GM12878 (cell line): ENCODE results near the gene ESPL1. TPM values are rescaled to one million over a fixed set of nuclear protein-coding genes. Genes with fewer than 3 reads are reported as not detected.

ENCODE experiments used
- ATAC-seq: fragments of 200-7000 bp; cut with Tn5 transposase; 3 replicates; pipeline ENCODE4 v1.9.1; 2020; ENCODE audit warnings: mild to moderate bottlenecking, moderate library complexity
- BruUV-seq: library from RNA; stranded (reverse); fragments of 400-500 nt; replicated peaks from 2 replicates; lab custom pipeline; 2021; lab: Mats Ljungman, UMichigan
- CTCF ChIA-PET: fragments of 300-600 bp; sonication (Branson Sonifier 250); formaldehyde crosslinking; extraction: SDS; loops from one replicate; lab custom pipeline; 2021; ENCODE audit warnings: inconsistent platforms; lab: Yijun Ruan, JAX
- POLR2A ChIA-PET: fragments of 350-600 bp; formaldehyde crosslinking; extraction: SDS; loops from one replicate; lab custom pipeline; 2021; ENCODE audit warnings: inconsistent platforms; lab: Charles Lee
- RAD21 ChIA-PET: fragments of 300-600 bp; sonication (Branson Sonifier 250); formaldehyde crosslinking; loops from one replicate; lab custom pipeline; 2023; ENCODE audit warnings: antibody characterized with exemption; ENCODE audit not compliant: unreplicated experiment; lab: Charles Lee
- SMC1A ChIA-PET: fragments of 300-600 bp; sonication (Branson Sonifier 250); formaldehyde crosslinking; loops from one replicate; lab custom pipeline; 2023; ENCODE audit not compliant: unreplicated experiment, uncharacterized antibody; lab: Charles Lee
- DNase-seq: peaks from one replicate; pipeline ENCODE4 v3.0.0-alpha.2; 2011; ENCODE audit warnings: low read depth, low spot score
- FAIRE-seq: peaks from 3 replicates; lab custom pipeline; 2011; peaks lifted over from hg19 to GRCh38; lab: Jason Lieb, UNC
- H2AFZ ChIP-seq: 2 replicates; pipeline ENCODE4 v1.6.0; 2011; ENCODE audit warnings: low read depth, low read length, control low read depth; ENCODE audit not compliant: control insufficient read depth
- H3K27ac ChIP-seq: 2 replicates; pipeline ENCODE4 v1.5.1; 2011; ENCODE audit warnings: control low read depth; ENCODE audit not compliant: control insufficient read depth, insufficient read depth
- H3K27me3 ChIP-seq, 2 experiments: replicated peaks in 1 of 2; 2 replicates each; pipeline versions ENCODE4 v1.6.0 to v1.6.1; 2011; ENCODE audit warnings: low read length in 1 of 2; ENCODE audit not compliant: control insufficient read depth in 2 of 2, insufficient read depth in 2 of 2
- H3K36me3 ChIP-seq, 2 experiments: 2 replicates each; pipeline ENCODE4 v1.5.1; 2011; ENCODE audit warnings: low read length in 1 of 2; ENCODE audit not compliant: control insufficient read depth in 2 of 2, insufficient read depth in 2 of 2
- H3K4me1 ChIP-seq: 2 replicates; pipeline ENCODE4 v1.6.1; 2011; ENCODE audit warnings: mild to moderate bottlenecking, low read length, moderate library complexity, mixed read lengths; ENCODE audit not compliant: control insufficient read depth, insufficient read depth
- H3K4me2 ChIP-seq: 2 replicates; pipeline ENCODE4 v1.6.0; 2011; ENCODE audit warnings: control low read depth; ENCODE audit not compliant: control insufficient read depth, insufficient read depth
- H3K4me3 ChIP-seq: fragments of 200-600 bp; sonication (generic); 2 replicates; pipeline ENCODE4 v1.5.1; 2016
- H3K79me2 ChIP-seq: 2 replicates; pipeline ENCODE4 v1.6.0; 2011; ENCODE audit warnings: low read length; ENCODE audit not compliant: control insufficient read depth, insufficient read depth
- H3K9ac ChIP-seq: 2 replicates; pipeline ENCODE4 v1.8.0; 2011; ENCODE audit warnings: low read length, control low read depth, mixed read lengths; ENCODE audit not compliant: control insufficient read depth, insufficient read depth
- H3K9me3 ChIP-seq: replicated peaks from 3 replicates; pipeline ENCODE4 v1.5.1; 2011; ENCODE audit warnings: mild to moderate bottlenecking, low read length; ENCODE audit not compliant: control insufficient read depth, insufficient read depth
- H4K20me1 ChIP-seq: 2 replicates; pipeline ENCODE4 v1.6.0; 2011; ENCODE audit not compliant: control insufficient read depth, insufficient read depth
- BMI1 ChIP-seq: fragments of 450-650 bp; IDR thresholded peaks from 2 replicates; pipeline ENCODE4 v1.6.1; 2016; ENCODE audit warnings: mild to moderate bottlenecking, moderate library complexity, borderline replicate concordance
- HDGF ChIP-seq: fragments of 450-650 bp; IDR thresholded peaks from 2 replicates; pipeline ENCODE4 v1.6.1; 2016; ENCODE audit warnings: antibody characterized with exemption
- HSF1 ChIP-seq: fragments of 150-350 bp; IDR thresholded peaks from 2 replicates; pipeline ENCODE4 v1.6.1; 2014; ENCODE audit warnings: mild to moderate bottlenecking, low read depth, low read length
- MLLT1 ChIP-seq: fragments of 450-650 bp; IDR thresholded peaks from 2 replicates; pipeline ENCODE4 v1.6.1; 2016; ENCODE audit warnings: mild to moderate bottlenecking
- NBN ChIP-seq: fragments of 450-650 bp; IDR thresholded peaks from 2 replicates; pipeline ENCODE4 v1.6.1; 2016
- NFIC ChIP-seq: IDR thresholded peaks from 2 replicates; pipeline ENCODE4 v1.6.1; 2012; ENCODE audit warnings: low read depth, mild to moderate bottlenecking, inconsistent platforms, low read length, moderate library complexity
- NR2F1 ChIP-seq: fragments of 450-650 bp; conservative IDR thresholded peaks from 2 replicates; pipeline ENCODE4 v1.6.1; 2017; ENCODE audit warnings: mild to moderate bottlenecking
- PBX3 ChIP-seq: IDR thresholded peaks from 2 replicates; pipeline ENCODE4 v1.6.1; 2011; ENCODE audit warnings: mild to moderate bottlenecking, low read depth, low read length, moderate library complexity; ENCODE audit not compliant: insufficient replicate concordance
- PKNOX1 ChIP-seq: fragments of 450-650 bp; IDR thresholded peaks from 2 replicates; pipeline ENCODE4 v1.6.1; 2016; ENCODE audit warnings: mild to moderate bottlenecking
- RAD21 ChIP-seq: IDR thresholded peaks from 2 replicates; pipeline ENCODE4 v1.6.1; 2011; ENCODE audit warnings: mild to moderate bottlenecking, low read depth, low read length, moderate library complexity; ENCODE audit not compliant: insufficient read depth
- RELA ChIP-seq: fragments of 450-650 bp; IDR thresholded peaks from 2 replicates; pipeline ENCODE4 v1.8.0; 2014; ENCODE audit warnings: borderline replicate concordance; ENCODE audit not compliant: partially characterized antibody
- RFX5 ChIP-seq: IDR thresholded peaks from 2 replicates; pipeline ENCODE4 v1.6.1; 2011; ENCODE audit warnings: low read depth, low read length, improper control_type of control experiment
- SMC3 ChIP-seq: IDR thresholded peaks from 2 replicates; pipeline ENCODE4 v1.6.1; 2011; ENCODE audit warnings: low read length, improper control_type of control experiment, borderline replicate concordance
- YBX1 ChIP-seq: fragments of 450-650 bp; IDR thresholded peaks from 2 replicates; pipeline ENCODE4 v1.6.1; 2016; ENCODE audit warnings: antibody characterized with exemption
- ZNF207 ChIP-seq: fragments of 450-650 bp; IDR thresholded peaks from 2 replicates; pipeline ENCODE4 v1.6.1; 2014; ENCODE audit warnings: antibody characterized with exemption, mild to moderate bottlenecking, borderline replicate concordance
- WGBS: methylation state at CpG from one replicate; pipeline ENCODE4 v1.1.6; 2016; ENCODE audit warnings: low lambda C conversion rate; ENCODE audit not compliant: insufficient replicate concordance, insufficient coverage; ENCODE audit errors: missing lambda C conversion rate; 5-methylcytosine and 5-hydroxymethylcytosine counted together
- in situ Hi-C: fragments of 300-500 bp; cut with MboI; formaldehyde crosslinking; loops from 9 replicates; pipeline ENCODE4 v1.14.3; 2018; ENCODE audit warnings: mixed read lengths
- intact Hi-C: fragments of 100-400 bp; cut with micrococcal nuclease; formaldehyde crosslinking; loops from one replicate; pipeline ENCODE4 v1.14.2; 2022; ENCODE audit not compliant: unreplicated experiment
- polyA plus RNA-seq, 11 experiments: library from polyadenylated mRNA; depleted of rRNA in 4 of 11; unstranded in 6 of 11; stranded (reverse) in 5 of 11; fragments of >200 nt; fragmentation: Nextera tagmentation in 4 of 11; fragmentation: Illumina TruSeq in 1 of 11; extraction: Ambion mirVana in 4 of 11; extraction: Trizol in 1 of 11; gene quantifications; 1 replicate in 1 of 11; 2 replicates in 10 of 11; pipeline versions ENCODE4 v1.2.1 to v1.2.3, GENCODE V29; 2011 to 2016; ENCODE audit warnings: inconsistent platforms in 2 of 11, missing spikeins in 2 of 11, low read depth in 1 of 11
- total RNA-seq, 4 experiments: library from RNA; depleted of rRNA in 3 of 4; stranded (reverse); fragments of >200 nt in 3 of 4; fragmentation: Illumina TruSeq in 1 of 4; extraction: Trizol in 1 of 4; gene quantifications; 2 replicates each; pipeline versions ENCODE4 v1.2.1 to v1.2.3, GENCODE V29; 2013 to 2021

ESPL1 gene
- total and polyA plus RNA-seq, 10 of the 15 experiments (the other 5 are each of a cell fraction or from before 2014, with no cell fraction given), result 2.1 to 61.9 (median 21.2) TPM

- TF ChIP-seq BMI1, result peak; percentile 83
- TF ChIP-seq, all 136 proteins: peak for 2
Observed at GRCh38 chr12:53326460-53327185, 58.5 kb downstream of the ESPL1 start (continued).

GRCh38 chr12:53327435-53328042 lies 59.4 kb downstream of the ESPL1 start:
- DNase-seq (no peak), ATAC-seq (no peak), FAIRE-seq (no peak)
- Histone ChIP-seq H3K4me3 (no peak overlapping the region), H3K27me3 (peaks cover 0 to 1% of the 10 kb centered on the region in 2 experiments; a peak in 2 of 4 replicates), H3K79me2 (no peaks in the 10 kb centered on the region), H3K4me1 (peaks cover 17% of the 10 kb centered on the region; the same call in 1 of the 2 replicates), H4K20me1 (no peaks in the 10 kb centered on the region), H3K9me3 (no peaks in the 10 kb centered on the region), H3K36me3 (no peaks in the 10 kb centered on the region), H3K27ac (no peak overlapping the region), H3K9ac (no peak overlapping the region), H3K4me2 (no peak overlapping the region), H2AFZ (no peak overlapping the region)
- in situ Hi-C loops, result no loop called here
- CTCF ChIA-PET, result interaction anchor here (1.0 to 15.1 kb wide), 17 partner anchors 8 to 206 kb away, joined by 3 to 240 read pairs (median 5); partner anchors contain the start of genes AMHR2, MYG1, PFDN5 and SP1
- POLR2A ChIA-PET, result interaction anchor here (0.6 to 1.6 kb wide), 4 partner anchors 13 to 273 kb away, joined by 3 to 7 read pairs (median 4); no protein-coding TSS in a partner anchor
- RAD21 ChIA-PET, result interaction anchor here (0.6 to 6.3 kb wide), 9 partner anchors 17 to 181 kb away, joined by 3 to 118 read pairs (median 4); partner anchors contain the start of genes PFDN5 and TARBP2
- SMC1A ChIA-PET, result interaction anchor here (0.9 to 9.8 kb wide), 7 partner anchors 11 to 181 kb away, joined by 3 to 123 read pairs (median 8); no protein-coding TSS in a partner anchor
- no TSS peak for BruUV-seq
- intact Hi-C loops, result no loop called here
- 48% methylated on average over 3 of the region's 3 CpGs for WGBS
- TF ChIP-seq ZNF207 (no peak), RELA (no peak), NR2F1 (peak; percentile 37; the same call in 1 of the 2 replicates), PKNOX1 (no peak), NBN (no peak), RFX5 (no peak), SMC3 (peak; percentile 29; the same call in 1 of the 2 replicates), NFIC (no peak), HDGF (no peak), PBX3 (no peak), MLLT1 (no peak), RAD21 (peak; percentile 48), YBX1 (no peak), HSF1 (no peak)
